HS-27A (cell line): ENCODE data around the gene MRPL20.
"Not testable (repeated sequence)": the region's sequence is repeated elsewhere in the genome, so short reads cannot be mapped to it uniquely, and the experiment has no call there.

Source experiments
- DNase-seq: peaks from one replicate; pipeline ENCODE4 v3.0.0-alpha.2; 2012; ENCODE audit warnings: low read depth, missing footprints

The MRPL20 gene

GRCh38 chr1:1406821-1407635, at the start of gene MRPL20:
Gene MRPL20, minus strand, starts transcription at chr1:1407293. Its CDS starts 76 bp downstream, at chr1:1407217.
- DNase-seq = peak; percentile 70

- not testable (repeated sequence) for DNase-seq
Measured at GRCh38 chr1:1456683-1457255, 49.7 kb upstream of the MRPL20 start.

- not testable (repeated sequence) for DNase-seq
Measured at GRCh38 chr1:1455934-1456333, 48.8 kb upstream of the MRPL20 start.

DNA sequence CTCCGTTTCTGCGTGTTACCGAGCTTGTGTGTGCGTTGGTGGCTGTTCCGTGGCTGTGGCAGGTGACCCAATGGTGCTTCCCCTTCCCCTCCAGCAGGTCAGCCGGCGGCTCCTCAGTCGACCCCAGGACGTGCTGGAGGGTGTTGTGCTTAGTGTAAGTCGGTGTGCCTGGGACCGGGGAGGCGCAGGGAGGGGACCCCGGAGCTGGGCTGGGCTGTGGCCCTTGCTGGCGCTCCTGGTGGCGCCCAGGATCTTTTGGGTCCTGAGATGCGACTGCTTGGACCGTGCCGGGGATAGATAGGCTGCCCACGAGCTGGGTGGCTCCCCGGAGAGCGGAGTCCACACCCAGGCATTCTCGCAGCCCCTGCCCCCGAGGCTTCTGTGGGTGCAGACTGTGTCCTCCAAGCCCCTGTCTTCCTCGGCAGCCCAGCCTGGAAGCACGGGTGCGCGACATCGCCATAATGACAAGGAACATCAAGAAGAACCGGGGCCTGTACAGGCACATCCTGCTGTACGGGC, 48.3 kb upstream of the MRPL20 start:
- no peak for DNase-seq

DNA sequence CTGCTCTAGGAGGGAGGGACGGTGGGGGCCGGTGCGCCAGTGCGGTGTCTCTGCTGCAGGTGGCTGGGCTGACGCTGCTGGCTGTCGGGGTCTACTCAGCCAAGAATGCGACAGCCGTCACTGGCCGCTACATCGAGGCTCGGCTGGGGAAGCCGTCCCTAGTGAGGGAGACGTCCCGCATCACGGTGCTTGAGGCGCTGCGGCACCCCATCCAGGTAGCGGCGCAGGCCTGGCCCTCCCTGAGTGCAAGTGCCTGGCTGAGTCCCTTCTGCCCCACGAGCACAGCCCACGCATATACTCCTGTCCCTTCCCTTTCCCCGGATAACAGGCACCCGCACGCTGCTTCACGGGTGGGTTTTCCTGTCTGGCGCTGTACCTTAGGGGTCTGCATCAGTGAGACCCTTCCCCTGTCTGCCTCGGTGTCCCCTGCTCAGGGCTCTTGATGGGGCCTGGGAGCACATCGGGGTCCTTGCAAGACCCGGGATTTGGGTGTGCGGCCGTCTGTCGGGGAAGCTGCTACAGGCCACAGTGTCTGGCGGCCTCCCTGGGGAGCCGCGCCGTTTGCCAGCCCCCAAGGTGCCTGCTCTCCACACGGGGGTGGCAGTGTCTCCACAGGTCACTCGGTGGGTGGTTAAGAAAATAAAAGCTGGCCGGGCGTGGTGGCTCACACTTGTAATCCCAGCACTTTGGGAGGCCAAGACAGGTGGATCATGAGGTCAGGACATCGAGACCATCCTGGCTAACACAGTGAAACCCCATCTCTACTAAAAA, 47.4 kb upstream of the MRPL20 start:
- not testable (repeated sequence) for DNase-seq

- DNase-seq = no peak
Measured at GRCh38 chr1:1452882-1453281, 45.8 kb upstream of the MRPL20 start.

DNA sequence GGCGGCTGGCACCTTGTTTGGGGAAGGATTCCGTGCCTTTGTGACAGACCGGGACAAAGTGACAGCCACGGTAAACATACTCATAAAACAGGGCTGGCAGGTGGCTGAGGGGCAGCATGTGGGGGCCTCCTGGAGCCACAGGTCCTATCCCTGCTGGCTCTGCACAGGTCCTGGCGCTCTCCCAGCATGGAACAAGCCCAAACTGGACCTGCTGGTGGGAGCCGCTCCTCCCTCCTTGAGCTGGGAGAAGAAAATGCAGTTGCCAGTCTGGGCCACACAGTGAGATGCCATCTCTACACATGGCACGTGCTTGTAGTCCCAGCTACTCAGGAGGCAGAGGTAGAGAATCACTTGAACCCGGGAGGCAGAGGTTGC, 45.3 kb upstream of the MRPL20 start:
- not testable (repeated sequence) for DNase-seq

DNA sequence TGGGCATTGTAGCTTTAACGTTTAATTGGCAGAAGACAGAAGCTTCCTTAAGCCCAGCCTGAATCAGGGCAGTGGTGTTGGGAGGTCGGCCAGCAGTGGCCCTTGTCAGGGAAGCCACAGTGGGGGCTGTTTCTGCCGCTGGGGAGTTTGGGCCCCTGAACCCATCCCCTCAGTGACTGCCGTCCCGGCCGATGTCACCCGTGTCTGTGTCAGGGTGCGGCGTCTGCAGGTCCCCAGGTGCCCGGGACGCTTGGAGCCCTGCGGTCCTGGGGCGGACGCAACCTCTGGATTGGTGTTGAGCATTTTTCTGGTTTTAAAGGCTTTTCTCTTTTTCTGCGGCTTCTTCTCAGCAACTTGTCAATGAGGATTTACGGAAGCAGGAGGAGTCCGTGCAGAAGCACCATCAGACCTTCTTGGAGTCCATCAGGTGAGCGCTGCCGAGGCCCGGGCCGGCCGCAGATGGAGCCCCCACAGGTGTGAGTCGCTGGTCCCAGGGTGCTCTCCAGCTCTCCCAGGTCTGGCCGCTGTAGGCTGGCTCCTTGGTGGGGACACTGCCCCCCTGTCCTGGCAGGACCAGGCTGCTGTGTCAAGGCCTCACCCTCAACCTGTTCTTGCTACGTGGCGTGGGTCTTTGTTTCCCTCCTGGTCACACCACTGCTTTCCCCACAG, 44.7 kb upstream of the MRPL20 start:
- DNase-seq = no peak

DNA sequence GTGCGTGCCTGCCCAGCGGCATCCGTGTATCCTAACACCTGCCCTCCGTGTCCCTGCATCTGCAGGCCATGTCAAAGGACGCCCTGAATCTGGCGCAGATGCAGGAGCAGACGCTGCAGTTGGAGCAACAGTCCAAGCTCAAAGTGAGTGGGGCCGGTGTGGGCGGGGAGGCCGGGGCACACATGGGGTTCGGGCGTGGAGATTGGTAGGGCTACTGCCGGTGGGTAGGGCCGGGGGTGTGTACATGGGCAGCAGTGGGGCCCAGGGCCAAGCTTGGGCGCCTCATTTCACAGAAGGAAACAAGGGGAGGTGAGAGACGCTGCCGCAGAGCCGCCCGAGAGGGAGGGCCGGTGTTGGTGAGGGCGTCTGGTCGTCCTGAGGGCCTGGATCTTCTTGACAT, 43.5 kb upstream of the MRPL20 start:
- not testable (repeated sequence) for DNase-seq

DNA sequence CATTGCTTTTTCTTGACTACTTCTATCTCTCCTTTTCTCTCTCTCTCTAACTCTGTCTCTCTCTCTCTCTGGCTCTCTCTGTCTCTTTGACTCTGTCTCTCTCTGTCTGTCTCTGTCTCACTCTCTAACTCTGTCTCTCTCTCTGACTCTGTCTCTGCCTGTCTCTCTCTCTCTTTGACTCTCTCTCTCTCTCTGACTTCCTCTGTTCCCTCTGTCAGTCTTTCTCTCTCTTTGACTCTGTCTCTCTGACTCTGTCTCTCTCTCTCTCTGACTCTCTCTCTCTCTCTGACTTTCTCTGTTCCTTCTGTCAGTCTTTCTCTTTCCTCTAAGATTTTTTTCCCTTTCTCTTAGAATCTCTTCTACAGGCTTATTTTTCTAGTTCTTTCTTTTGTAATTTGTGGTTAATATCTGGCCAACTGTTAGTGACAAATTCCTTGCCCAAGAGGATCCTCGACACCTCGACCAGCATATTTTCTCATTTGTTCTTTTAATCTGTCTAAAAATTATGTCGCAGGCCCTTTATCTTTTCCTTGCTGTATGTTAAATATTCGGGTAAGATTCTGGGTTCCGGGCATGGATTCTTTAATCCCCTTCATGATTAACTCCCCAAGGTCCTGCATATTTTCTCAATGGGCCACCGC, 42.1 kb upstream of the MRPL20 start, which contains the start of gene ATAD3C:
Gene ATAD3C, plus strand, starts transcription at position 591 of the 641 bp plus-strand sequence. CDS start 995 bp downstream, outside the sequence.
- DNase-seq = no peak

DNA sequence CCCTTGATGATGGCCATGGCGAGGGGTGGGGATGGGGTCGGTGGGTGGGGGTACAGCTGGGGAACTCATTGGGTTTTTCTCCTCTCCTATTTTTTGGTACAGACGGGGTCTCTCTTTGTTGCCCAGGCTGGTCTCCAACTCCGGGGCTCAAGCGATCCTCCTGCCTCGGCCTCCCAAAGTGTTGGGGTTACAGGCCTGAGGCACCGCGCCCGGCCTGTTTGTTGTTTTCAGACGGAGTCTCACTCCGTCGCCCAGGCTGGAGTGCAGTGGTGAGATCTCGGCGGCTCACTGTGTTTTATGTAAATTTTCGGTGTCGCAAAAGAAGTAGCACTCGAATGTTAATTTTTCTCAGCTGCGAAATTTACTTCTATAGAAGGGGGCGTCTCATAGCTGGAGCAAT, 39.5 kb upstream of the MRPL20 start:
- DNase-seq = not testable (repeated sequence)

DNA sequence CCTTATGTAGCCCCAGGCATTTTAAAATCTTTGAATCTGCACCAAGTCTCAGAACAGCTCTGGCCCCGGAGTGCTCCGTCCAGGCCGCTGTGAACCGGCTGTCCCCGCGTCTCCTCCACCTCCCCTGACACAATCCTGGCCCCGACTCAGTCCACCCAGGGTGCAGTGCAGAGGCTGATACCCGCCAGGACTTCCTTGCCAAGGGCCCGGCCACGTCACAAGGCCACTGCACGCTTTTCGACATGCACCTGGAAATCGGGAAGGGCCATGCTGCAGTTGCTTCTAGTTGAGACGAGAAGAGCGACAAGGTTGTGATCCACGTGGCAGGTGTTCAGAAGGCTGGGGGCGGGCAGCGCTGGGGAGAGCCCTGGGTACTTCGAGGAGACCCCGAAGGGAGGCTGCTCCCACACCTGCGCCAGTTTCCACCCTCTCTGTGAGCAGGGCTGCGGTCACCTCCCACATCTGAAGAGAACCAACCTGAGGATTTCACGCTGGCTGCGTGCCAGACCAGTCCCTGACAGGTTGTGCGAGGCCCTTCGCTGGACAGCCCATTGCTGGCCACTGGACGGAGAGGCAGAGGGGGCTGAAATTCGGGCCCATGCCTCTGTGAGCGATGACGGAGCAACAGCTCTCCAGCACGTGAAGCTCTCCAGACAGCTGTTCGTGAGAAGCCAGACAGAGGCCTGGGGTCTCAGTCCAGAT, 35.1 kb upstream of the MRPL20 start:
- DNase-seq = no peak

- no peak for DNase-seq
Measured at GRCh38 chr1:1441002-1441888, 34.2 kb upstream of the MRPL20 start.

GRCh38 chr1:1440262-1441001, 33.3 kb upstream of the MRPL20 start:
- no peak for DNase-seq

DNA sequence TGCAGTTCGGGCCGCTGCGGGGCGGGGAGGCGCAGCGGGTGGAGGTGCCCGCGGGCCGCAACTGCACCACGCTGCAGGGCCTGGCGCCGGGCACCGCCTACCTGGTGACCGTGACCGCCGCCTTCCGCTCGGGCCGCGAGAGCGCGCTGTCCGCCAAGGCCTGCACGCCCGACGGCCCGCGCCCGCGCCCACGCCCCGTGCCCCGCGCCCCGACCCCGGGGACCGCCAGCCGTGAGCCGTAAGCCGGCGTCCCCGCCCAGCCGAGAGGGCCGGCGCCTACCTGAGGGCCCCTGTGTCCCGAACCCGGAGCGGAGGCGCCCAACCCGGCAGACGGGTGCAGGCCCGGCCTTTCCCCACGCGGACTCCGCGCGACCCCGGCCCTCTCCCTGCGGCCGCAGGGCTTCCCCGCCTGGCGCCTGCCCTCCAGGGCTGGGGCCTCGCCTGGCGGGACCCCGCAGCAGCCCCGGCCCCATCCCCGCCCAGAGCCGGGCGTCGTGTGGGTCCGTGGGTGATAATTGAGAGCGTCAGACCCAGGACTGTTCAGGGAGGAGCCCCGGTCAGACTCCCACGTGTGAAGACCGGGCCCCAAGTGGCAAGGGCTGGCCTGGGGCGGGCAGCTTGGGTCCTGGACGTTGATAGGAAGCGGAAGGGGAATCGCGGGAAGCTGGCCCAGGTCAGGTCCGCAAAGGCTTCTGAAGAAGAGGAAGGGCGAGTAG, 32.6 kb upstream of the MRPL20 start:
- DNase-seq = no peak

DNA sequence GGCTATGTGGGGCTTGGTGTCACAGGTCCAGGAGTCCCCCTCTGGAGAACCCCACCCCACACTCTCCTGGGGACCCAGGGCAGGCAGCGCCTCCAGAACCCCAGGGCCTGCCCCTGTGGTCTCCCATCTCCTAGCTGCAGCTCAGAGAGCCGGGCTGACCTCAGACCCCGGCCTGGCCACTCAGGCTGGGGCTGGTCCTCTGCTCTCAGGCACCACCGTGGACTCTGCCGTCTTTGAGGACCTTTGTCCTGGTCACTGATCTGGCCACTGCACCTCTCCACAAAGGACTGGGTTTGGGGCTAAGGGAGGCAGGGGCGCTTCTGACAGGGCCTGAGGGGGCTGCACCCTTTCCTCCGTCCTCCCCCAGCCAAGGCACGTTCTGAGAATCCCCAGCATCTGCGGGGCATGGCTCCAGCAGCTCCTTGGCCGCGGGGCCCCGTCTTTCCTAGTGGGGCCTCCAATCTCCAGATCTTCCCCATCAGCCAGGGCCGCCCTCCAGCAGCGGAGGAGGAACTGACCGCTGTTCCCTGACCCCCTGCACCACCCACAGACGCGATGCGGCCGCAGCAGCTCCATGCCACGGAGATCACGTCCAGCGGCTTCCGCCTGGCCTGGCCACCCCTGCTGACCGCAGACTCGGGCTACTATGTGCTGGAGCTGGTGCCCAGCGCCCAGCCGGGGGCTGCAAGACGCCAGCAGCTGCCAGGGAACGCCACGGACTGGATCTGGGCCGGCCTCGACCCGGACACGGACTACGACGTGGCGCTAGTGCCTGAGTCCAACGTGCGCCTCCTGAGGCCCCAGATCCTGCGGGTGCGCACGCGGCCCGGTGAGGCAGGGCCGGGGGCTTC, 31.7 kb upstream of the MRPL20 start:
- no peak for DNase-seq

GRCh38 chr1:1437904-1438376, 30.8 kb upstream of the MRPL20 start:
- no peak for DNase-seq
